Measurements from ENCODE around the gene DENND1A.
"Not testable (repeated sequence)": the region's sequence is repeated elsewhere in the genome, so short reads cannot be mapped to it uniquely, and the experiment has no call there.

DENND1A gene

GRCh38 chr9:123344192-123344949, 585.6 kb downstream of the DENND1A start:
- peak in 1 of 2 donors; percentile 24 for DNase-seq

GRCh38 chr9:123343443-123344191, 586.3 kb downstream of the DENND1A start:
- DNase-seq, result peak in 1 of 2 donors; percentile 68

- DNase-seq, result no peak
Observed at GRCh38 chr9:123342247-123342646, 587.7 kb downstream of the DENND1A start.

- no peak for DNase-seq
Observed at GRCh38 chr9:123341816-123342215, 588.1 kb downstream of the DENND1A start.

- peak; percentile 33 to 76 for DNase-seq
Observed at GRCh38 chr9:123339666-123340510, 590.0 kb downstream of the DENND1A start.

GRCh38 chr9:123338710-123339665, 590.9 kb downstream of the DENND1A start:
- peak; percentile 50 to 77 for DNase-seq

- peak in 1 of 2 donors; percentile 70 for DNase-seq
Observed at GRCh38 chr9:123337971-123338370, 592.0 kb downstream of the DENND1A start.

- DNase-seq, result no peak
Observed at GRCh38 chr9:123336959-123337358, 593.0 kb downstream of the DENND1A start.

- no peak for DNase-seq
Observed at GRCh38 chr9:123336449-123336848, 593.5 kb downstream of the DENND1A start.

GRCh38 chr9:123335986-123336329, 594.0 kb downstream of the DENND1A start:
- no peak for DNase-seq

GRCh38 chr9:123335193-123335985, 594.5 kb downstream of the DENND1A start:
- DNase-seq, result no peak

- DNase-seq, result no peak
Observed at GRCh38 chr9:123334639-123335038, 595.3 kb downstream of the DENND1A start.

GRCh38 chr9:123333058-123333669, 596.8 kb downstream of the DENND1A start:
- DNase-seq, result not testable (repeated sequence)

GRCh38 chr9:123331346-123332060, 598.4 kb downstream of the DENND1A start:
- DNase-seq, result no peak

All from CD4-positive, alpha-beta T cell treated with Interleukin-4 for 1 hour (primary cell).